Measurements from ENCODE around the gene HELZ.
A peak's percentile ranks its signal among the peaks of the same experiment; 100 is the strongest.
"Not testable (repeated sequence)": the region's sequence is repeated elsewhere in the genome, so short reads cannot be mapped to it uniquely, and the experiment has no call there.

HELZ gene

DNA sequence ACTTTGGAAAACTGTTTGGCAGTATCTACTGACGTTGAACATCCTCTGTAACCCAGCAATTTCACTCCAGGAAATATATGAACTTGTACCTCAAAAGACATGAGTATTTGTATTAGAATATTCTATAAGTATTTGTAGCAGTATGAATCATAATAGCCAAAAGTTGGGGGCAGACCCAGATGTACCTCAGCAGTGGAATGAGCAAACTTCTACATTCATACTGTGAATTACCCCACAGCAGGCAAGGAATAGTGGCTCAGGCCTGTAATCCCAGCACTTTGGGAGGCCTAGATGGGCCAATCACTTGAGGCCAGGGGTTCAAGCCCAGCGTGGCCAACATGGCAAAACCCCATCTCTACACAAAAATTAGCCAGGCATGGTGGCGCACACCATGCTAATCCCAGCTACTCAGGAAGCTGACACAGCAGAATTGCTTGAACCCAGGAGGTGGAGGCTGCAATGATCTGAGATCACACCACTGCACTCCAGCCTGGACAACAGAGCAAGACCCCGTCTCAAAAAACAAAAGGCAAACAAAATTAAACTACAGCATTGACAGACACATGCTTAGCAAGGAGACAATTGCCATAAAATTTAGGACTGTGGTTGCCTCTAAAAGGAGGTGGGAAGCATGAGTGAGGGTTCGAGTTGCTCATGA is 11.2 kb upstream of the HELZ start:
- Histone ChIP-seq H2BK12ac (ENCODE audit: low read length in 2 of 2) (no peak overlapping the region), H3K9me3 (ENCODE audit: control insufficient read depth, low read length) (no peaks in the 10 kb centered on the region), H3K4me1 (ENCODE audit: control insufficient read depth, insufficient read depth, low read depth, low read length) (peaks cover 8% of the 10 kb centered on the region), H3K36me3 (ENCODE audit: control insufficient read depth in 1 of 2, insufficient read depth in 2 of 2, low read depth in 1 of 2, low read length in 2 of 2) (no peaks in the 10 kb centered on the region), H3K14ac (ENCODE audit: low read length in 2 of 2) (no peak overlapping the region), H3K23ac (ENCODE audit: low read length in 2 of 2) (no peak overlapping the region), H3K27me3 (ENCODE audit: control insufficient read depth in 1 of 2, insufficient read depth in 1 of 2, low read length in 2 of 2) (no peaks in the 10 kb centered on the region), H3K27ac (ENCODE audit: low read length, poor library complexity, severe bottlenecking) (no peak overlapping the region), H3K4me2 (ENCODE audit: low read length, poor library complexity, severe bottlenecking) (no peak overlapping the region), H4K91ac (ENCODE audit: low read length) (no peak overlapping the region), H3K4ac (ENCODE audit: low read depth in 1 of 2, low read length in 2 of 2) (no peak overlapping the region), H4K8ac (ENCODE audit: low read length) (no peak overlapping the region), H3K18ac (ENCODE audit: low read depth in 1 of 2, low read length in 2 of 2) (no peak overlapping the region), H3K79me1 (replicated peaks; ENCODE audit: low read length, poor library complexity, severe bottlenecking) (no peaks in the 10 kb centered on the region), H2AK5ac (ENCODE audit: low read length, severe bottlenecking) (peak overlapping the region; percentile 29), H2BK15ac (ENCODE audit: low read depth, poor library complexity, severe bottlenecking) (no peak overlapping the region), H2AFZ (ENCODE audit: low read depth, low read length) (no peak overlapping the region), H3K4me3 (ENCODE audit: insufficient read depth in 1 of 2, low read depth in 1 of 2, low read length in 2 of 2) (no peak overlapping the region), H3K9ac (ENCODE audit: low read length) (no peak overlapping the region), H2BK5ac (ENCODE audit: low read depth, low read length, poor library complexity, severe bottlenecking) (no peak overlapping the region), H2BK120ac (ENCODE audit: low read depth, low read length) (no peak overlapping the region)
- DNase-seq = no peak
- WGBS = 100% methylated on average over 3 of the region's 5 CpGs

DNA sequence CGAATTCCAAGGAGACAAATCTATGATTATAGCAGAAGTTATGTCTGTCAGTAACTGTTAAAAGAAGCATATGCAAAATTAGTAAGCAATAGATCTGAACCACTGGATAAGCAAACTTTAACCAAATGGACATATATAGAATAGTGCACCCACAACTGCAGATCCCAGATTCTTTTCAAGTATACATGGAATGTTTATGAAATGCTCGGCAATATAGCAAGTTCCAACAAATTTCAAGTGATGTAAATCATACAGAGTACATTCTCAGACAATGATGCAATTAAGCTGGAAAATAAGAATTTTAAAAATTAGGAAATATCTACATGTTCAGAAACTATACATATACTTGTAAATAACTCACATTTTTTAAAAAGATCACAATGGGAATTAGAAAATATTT is 8.4 kb upstream of the HELZ start:
- WGBS = no CpG with 5 or more reads among the region's 2 CpGs
- H2AFZ ChIP-seq (ENCODE audit: low read depth, low read length) = no peak overlapping the region
- H2BK15ac ChIP-seq (ENCODE audit: low read depth, poor library complexity, severe bottlenecking) = no peak overlapping the region
- peaks cover 7% of the 10 kb centered on the region for H3K4me1 ChIP-seq (ENCODE audit: control insufficient read depth, insufficient read depth, low read depth, low read length)
- H2BK5ac ChIP-seq (ENCODE audit: low read depth, low read length, poor library complexity, severe bottlenecking) = no peak overlapping the region
- no peak overlapping the region for H3K4me2 ChIP-seq (ENCODE audit: low read length, poor library complexity, severe bottlenecking)
- no peak overlapping the region for H2AK5ac ChIP-seq (ENCODE audit: low read length, severe bottlenecking)
- H3K18ac ChIP-seq (ENCODE audit: low read depth in 1 of 2, low read length in 2 of 2) = no peak overlapping the region
- no peak overlapping the region for H3K27ac ChIP-seq (ENCODE audit: low read length, poor library complexity, severe bottlenecking)
- no peaks in the 10 kb centered on the region for H3K9me3 ChIP-seq (ENCODE audit: control insufficient read depth, low read length)
- no peak overlapping the region for H2BK120ac ChIP-seq (ENCODE audit: low read depth, low read length)
- H3K4me3 ChIP-seq (ENCODE audit: insufficient read depth in 1 of 2, low read depth in 1 of 2, low read length in 2 of 2) = no peak overlapping the region
- peak; percentile 32 for DNase-seq
- H2BK12ac ChIP-seq (ENCODE audit: low read length in 2 of 2) = no peak overlapping the region
- H3K36me3 ChIP-seq (ENCODE audit: control insufficient read depth in 1 of 2, insufficient read depth in 2 of 2, low read depth in 1 of 2, low read length in 2 of 2) = no peaks in the 10 kb centered on the region
- H3K9ac ChIP-seq (ENCODE audit: low read length) = no peak overlapping the region
- H3K27me3 ChIP-seq (ENCODE audit: control insufficient read depth in 1 of 2, insufficient read depth in 1 of 2, low read length in 2 of 2) = no peaks in the 10 kb centered on the region
- no peak overlapping the region for H3K14ac ChIP-seq (ENCODE audit: low read length in 2 of 2)
- no peak overlapping the region for H3K23ac ChIP-seq (ENCODE audit: low read length in 2 of 2)
- no peak overlapping the region for H3K4ac ChIP-seq (ENCODE audit: low read depth in 1 of 2, low read length in 2 of 2)
- H4K8ac ChIP-seq (ENCODE audit: low read length) = no peak overlapping the region
- H4K91ac ChIP-seq (ENCODE audit: low read length) = no peak overlapping the region
- H3K79me1 ChIP-seq (replicated peaks; ENCODE audit: low read length, poor library complexity, severe bottlenecking) = peaks cover 2% of the 10 kb centered on the region

- not testable (repeated sequence) for H2BK15ac ChIP-seq (ENCODE audit: low read depth, poor library complexity, severe bottlenecking); H3K18ac ChIP-seq (ENCODE audit: low read depth in 1 of 2, low read length in 2 of 2); H3K4me3 ChIP-seq (ENCODE audit: insufficient read depth in 1 of 2, low read depth in 1 of 2, low read length in 2 of 2); H2AFZ ChIP-seq (ENCODE audit: low read depth, low read length); H2BK12ac ChIP-seq (ENCODE audit: low read length in 2 of 2); H3K27me3 ChIP-seq (ENCODE audit: control insufficient read depth in 1 of 2, insufficient read depth in 1 of 2, low read length in 2 of 2); H4K8ac ChIP-seq (ENCODE audit: low read length); DNase-seq; H3K27ac ChIP-seq (ENCODE audit: low read length, poor library complexity, severe bottlenecking); H4K91ac ChIP-seq (ENCODE audit: low read length); H3K4ac ChIP-seq (ENCODE audit: low read depth in 1 of 2, low read length in 2 of 2); H3K9me3 ChIP-seq (ENCODE audit: control insufficient read depth, low read length); H3K14ac ChIP-seq (ENCODE audit: low read length in 2 of 2); H2BK5ac ChIP-seq (ENCODE audit: low read depth, low read length, poor library complexity, severe bottlenecking); H2AK5ac ChIP-seq (ENCODE audit: low read length, severe bottlenecking); H3K79me1 ChIP-seq (replicated peaks; ENCODE audit: low read length, poor library complexity, severe bottlenecking); H3K36me3 ChIP-seq (ENCODE audit: control insufficient read depth in 1 of 2, insufficient read depth in 2 of 2, low read depth in 1 of 2, low read length in 2 of 2); H3K23ac ChIP-seq (ENCODE audit: low read length in 2 of 2); H3K4me1 ChIP-seq (ENCODE audit: control insufficient read depth, insufficient read depth, low read depth, low read length); H2BK120ac ChIP-seq (ENCODE audit: low read depth, low read length); H3K9ac ChIP-seq (ENCODE audit: low read length); H3K4me2 ChIP-seq (ENCODE audit: low read length, poor library complexity, severe bottlenecking)
- 98% methylated on average over 4 of the region's 4 CpGs for WGBS
Observed at GRCh38 chr17:67251586-67251985, 6.6 kb upstream of the HELZ start.

- Histone ChIP-seq H3K14ac (ENCODE audit: low read length in 2 of 2) (no peak overlapping the region), H2BK5ac (ENCODE audit: low read depth, low read length, poor library complexity, severe bottlenecking) (no peak overlapping the region), H3K4ac (ENCODE audit: low read depth in 1 of 2, low read length in 2 of 2) (no peak overlapping the region), H2AFZ (ENCODE audit: low read depth, low read length) (no peak overlapping the region), H3K18ac (ENCODE audit: low read depth in 1 of 2, low read length in 2 of 2) (no peak overlapping the region), H3K36me3 (ENCODE audit: control insufficient read depth in 1 of 2, insufficient read depth in 2 of 2, low read depth in 1 of 2, low read length in 2 of 2) (peaks cover 0 to 1% of the 10 kb centered on the region in 2 experiments), H3K27ac (ENCODE audit: low read length, poor library complexity, severe bottlenecking) (no peak overlapping the region), H3K9me3 (ENCODE audit: control insufficient read depth, low read length) (no peaks in the 10 kb centered on the region), H3K27me3 (ENCODE audit: control insufficient read depth in 1 of 2, insufficient read depth in 1 of 2, low read length in 2 of 2) (no peaks in the 10 kb centered on the region), H3K79me1 (replicated peaks; ENCODE audit: low read length, poor library complexity, severe bottlenecking) (peaks cover 5% of the 10 kb centered on the region), H3K4me1 (ENCODE audit: control insufficient read depth, insufficient read depth, low read depth, low read length) (peaks cover 8% of the 10 kb centered on the region), H3K4me2 (ENCODE audit: low read length, poor library complexity, severe bottlenecking) (no peak overlapping the region), H3K9ac (ENCODE audit: low read length) (no peak overlapping the region), H2BK12ac (ENCODE audit: low read length in 2 of 2) (peak overlapping the region in 1 of 2 experiments; percentile 42), H4K91ac (ENCODE audit: low read length) (no peak overlapping the region), H2BK15ac (ENCODE audit: low read depth, poor library complexity, severe bottlenecking) (no peak overlapping the region), H3K23ac (ENCODE audit: low read length in 2 of 2) (no peak overlapping the region), H2BK120ac (ENCODE audit: low read depth, low read length) (no peak overlapping the region), H4K8ac (ENCODE audit: low read length) (no peak overlapping the region), H3K4me3 (ENCODE audit: insufficient read depth in 1 of 2, low read depth in 1 of 2, low read length in 2 of 2) (no peak overlapping the region), H2AK5ac (ENCODE audit: low read length, severe bottlenecking) (no peak overlapping the region)
- 82% methylated on average over 6 of the region's 6 CpGs for WGBS
- no peak for DNase-seq
Observed at GRCh38 chr17:67248291-67248690, 3.3 kb upstream of the HELZ start.

All from mesenchymal stem cell (in vitro differentiated cells and primary cell).